Measurements from ENCODE around the gene CBLB.
A peak's percentile ranks its signal among the peaks of the same experiment; 100 is the strongest.

CBLB gene

DNA sequence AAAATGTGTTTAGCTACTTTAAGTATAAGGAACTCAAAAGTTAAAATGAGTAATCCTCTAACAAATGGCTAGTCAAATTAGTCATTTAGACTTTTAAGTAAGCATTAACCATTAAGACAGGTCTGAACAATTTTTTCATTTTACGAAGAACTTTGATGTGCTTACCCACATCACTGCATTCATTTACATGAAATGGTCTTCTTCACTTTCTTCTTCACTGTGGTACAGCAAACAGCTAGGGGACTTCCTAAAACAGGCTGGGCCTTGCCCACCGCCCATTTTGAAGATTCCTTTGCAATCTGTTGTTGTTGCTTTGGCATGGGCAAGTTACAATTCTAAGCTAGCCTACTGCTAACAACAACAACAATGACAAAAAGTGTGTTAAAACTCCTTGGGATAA is 67.4 kb downstream of the CBLB start:
- Histone ChIP-seq H3K4me3 (ENCODE audit: low read length, poor library complexity, severe bottlenecking) (no peak overlapping the region), H3F3A (ENCODE audit: low read depth) (peaks cover 5% of the 10 kb centered on the region; the same call in 1 of the 2 replicates), H3K79me2 (ENCODE audit: insufficient read depth, low read length) (peaks cover 5% of the 10 kb centered on the region; the same call in 1 of the 2 replicates), H3K4me2 (ENCODE audit: low read depth, low read length, poor library complexity, severe bottlenecking) (no peak overlapping the region), H3K9me2 (replicated peaks; ENCODE audit: low read depth, low read length) (no peaks in the 10 kb centered on the region), H3K36me3 (ENCODE audit: insufficient read depth, low read length) (no peaks in the 10 kb centered on the region), H4K20me1 (ENCODE audit: insufficient read depth, low read length, poor library complexity, severe bottlenecking) (peaks cover 3% of the 10 kb centered on the region), H3K27me3 (ENCODE audit: insufficient read depth, low read length, poor library complexity, severe bottlenecking) (no peaks in the 10 kb centered on the region), H3K9me3 (ENCODE audit: insufficient read depth, low read depth, low read length) (no peaks in the 10 kb centered on the region), H3K4me1 (ENCODE audit: insufficient read depth, low read length, poor library complexity, severe bottlenecking) (peaks cover 34% of the 10 kb centered on the region), H3K9ac (ENCODE audit: low read depth, low read length, poor library complexity, severe bottlenecking) (no peak overlapping the region), H2AFZ (ENCODE audit: low read length) (no peak overlapping the region)
- TF ChIP-seq EZH2phosphoT487 (IDR thresholded peaks at IDR 0.05; ENCODE audit: borderline replicate concordance) = no peak
- TF ChIP-seq, protein P1, sequence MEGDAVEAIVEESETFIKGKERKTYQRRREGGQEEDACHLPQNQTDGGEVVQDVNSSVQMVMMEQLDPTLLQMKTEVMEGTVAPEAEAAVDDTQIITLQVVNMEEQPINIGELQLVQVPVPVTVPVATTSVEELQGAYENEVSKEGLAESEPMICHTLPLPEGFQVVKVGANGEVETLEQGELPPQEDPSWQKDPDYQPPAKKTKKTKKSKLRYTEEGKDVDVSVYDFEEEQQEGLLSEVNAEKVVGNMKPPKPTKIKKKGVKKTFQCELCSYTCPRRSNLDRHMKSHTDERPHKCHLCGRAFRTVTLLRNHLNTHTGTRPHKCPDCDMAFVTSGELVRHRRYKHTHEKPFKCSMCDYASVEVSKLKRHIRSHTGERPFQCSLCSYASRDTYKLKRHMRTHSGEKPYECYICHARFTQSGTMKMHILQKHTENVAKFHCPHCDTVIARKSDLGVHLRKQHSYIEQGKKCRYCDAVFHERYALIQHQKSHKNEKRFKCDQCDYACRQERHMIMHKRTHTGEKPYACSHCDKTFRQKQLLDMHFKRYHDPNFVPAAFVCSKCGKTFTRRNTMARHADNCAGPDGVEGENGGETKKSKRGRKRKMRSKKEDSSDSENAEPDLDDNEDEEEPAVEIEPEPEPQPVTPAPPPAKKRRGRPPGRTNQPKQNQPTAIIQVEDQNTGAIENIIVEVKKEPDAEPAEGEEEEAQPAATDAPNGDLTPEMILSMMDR (conservative IDR thresholded peaks at IDR 0.05; ENCODE audit: low read length) = no peak

DNA sequence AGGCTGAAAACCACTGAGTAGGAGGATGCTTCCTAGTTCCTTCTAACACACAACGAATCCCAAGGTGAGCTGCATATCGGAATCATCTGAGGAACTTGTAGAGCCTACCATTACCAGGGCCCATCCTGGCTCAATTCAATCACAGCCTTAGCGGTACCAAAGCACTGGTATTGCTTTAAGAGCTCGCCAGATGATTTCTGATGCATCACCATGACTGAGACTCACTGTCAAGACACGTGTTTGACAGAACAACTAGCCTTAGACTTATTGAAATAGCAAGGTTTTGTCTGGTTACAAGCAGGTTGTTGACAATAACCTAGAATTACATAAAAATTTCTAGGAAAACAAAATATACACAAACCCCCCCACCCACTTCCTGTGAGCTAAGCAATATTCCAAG is 68.5 kb downstream of the CBLB start:
- peaks cover 25% of the 10 kb centered on the region for H3K4me1 ChIP-seq (ENCODE audit: insufficient read depth, low read length, poor library complexity, severe bottlenecking)
- H3K9me3 ChIP-seq (ENCODE audit: insufficient read depth, low read depth, low read length) = no peaks in the 10 kb centered on the region; the same call in 1 of the 2 replicates
- TF ChIP-seq, protein P1 (conservative IDR thresholded peaks at IDR 0.05; ENCODE audit: low read length) = no peak
- TF ChIP-seq EZH2phosphoT487 (IDR thresholded peaks at IDR 0.05; ENCODE audit: borderline replicate concordance) = no peak
- H3K4me3 ChIP-seq (ENCODE audit: low read length, poor library complexity, severe bottlenecking) = no peak overlapping the region
- H2AFZ ChIP-seq (ENCODE audit: low read length) = no peak overlapping the region
- H3K9ac ChIP-seq (ENCODE audit: low read depth, low read length, poor library complexity, severe bottlenecking) = no peak overlapping the region
- H3K9me2 ChIP-seq (replicated peaks; ENCODE audit: low read depth, low read length) = no peaks in the 10 kb centered on the region
- H3K79me2 ChIP-seq (ENCODE audit: insufficient read depth, low read length) = peaks cover 5% of the 10 kb centered on the region; the same call in 1 of the 2 replicates
- H3K4me2 ChIP-seq (ENCODE audit: low read depth, low read length, poor library complexity, severe bottlenecking) = no peak overlapping the region
- no peaks in the 10 kb centered on the region for H3K27me3 ChIP-seq (ENCODE audit: insufficient read depth, low read length, poor library complexity, severe bottlenecking)
- no peaks in the 10 kb centered on the region for H4K20me1 ChIP-seq (ENCODE audit: insufficient read depth, low read length, poor library complexity, severe bottlenecking)
- peaks cover 5% of the 10 kb centered on the region; the same call in 1 of the 2 replicates for H3F3A ChIP-seq (ENCODE audit: low read depth)
- no peaks in the 10 kb centered on the region for H3K36me3 ChIP-seq (ENCODE audit: insufficient read depth, low read length)

DNA sequence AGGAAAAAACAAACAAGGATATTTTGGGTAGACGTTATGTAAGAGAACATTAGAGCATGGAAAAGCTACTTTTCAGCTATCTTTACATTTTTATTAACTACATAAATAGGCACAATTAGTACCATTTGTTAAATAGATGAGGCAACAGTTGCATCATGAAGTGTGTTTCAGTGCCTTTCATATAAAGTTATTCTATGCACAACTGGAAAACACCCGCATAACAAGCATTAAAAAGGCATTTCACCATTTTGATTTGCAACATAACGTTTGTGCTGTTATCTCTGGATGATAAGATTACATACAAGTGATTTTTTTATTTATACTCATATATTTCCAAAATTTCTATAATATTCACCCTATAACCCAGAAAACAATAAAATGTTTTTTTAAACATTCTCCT is 69.5 kb downstream of the CBLB start:
- Histone ChIP-seq H3K4me2 (ENCODE audit: low read depth, low read length, poor library complexity, severe bottlenecking) (peak overlapping the region; percentile 67), H3K4me1 (ENCODE audit: insufficient read depth, low read length, poor library complexity, severe bottlenecking) (peaks cover 25% of the 10 kb centered on the region), H3K79me2 (ENCODE audit: insufficient read depth, low read length) (peaks cover 5% of the 10 kb centered on the region; the same call in 1 of the 2 replicates)

More for the DNA sequence above, 69.5 kb downstream of the CBLB start:
- H3K9me3 ChIP-seq (ENCODE audit: insufficient read depth, low read depth, low read length) = no peaks in the 10 kb centered on the region; the same call in 1 of the 2 replicates
- TF ChIP-seq, protein P1 (conservative IDR thresholded peaks at IDR 0.05; ENCODE audit: low read length) = no peak
- TF ChIP-seq EZH2phosphoT487 (IDR thresholded peaks at IDR 0.05; ENCODE audit: borderline replicate concordance) = no peak
- no peaks in the 10 kb centered on the region for H4K20me1 ChIP-seq (ENCODE audit: insufficient read depth, low read length, poor library complexity, severe bottlenecking)
- H2AFZ ChIP-seq (ENCODE audit: low read length) = no peak overlapping the region
- H3K9ac ChIP-seq (ENCODE audit: low read depth, low read length, poor library complexity, severe bottlenecking) = no peak overlapping the region
- H3F3A ChIP-seq (ENCODE audit: low read depth) = peaks cover 5% of the 10 kb centered on the region; the same call in 1 of the 2 replicates
- H3K36me3 ChIP-seq (ENCODE audit: insufficient read depth, low read length) = no peaks in the 10 kb centered on the region
- H3K27me3 ChIP-seq (ENCODE audit: insufficient read depth, low read length, poor library complexity, severe bottlenecking) = no peaks in the 10 kb centered on the region
- no peak overlapping the region for H3K4me3 ChIP-seq (ENCODE audit: low read length, poor library complexity, severe bottlenecking)
- H3K9me2 ChIP-seq (replicated peaks; ENCODE audit: low read depth, low read length) = no peaks in the 10 kb centered on the region
